ENCODE results near the gene TSPAN14. TPM values are rescaled to one million over a fixed set of nuclear protein-coding genes. Genes with fewer than 3 reads are reported as not detected.

TSPAN14 gene
- total and polyA plus RNA-seq, 4 donors: 19.9 to 36.8 (median 27.3) TPM

- no peak overlapping the region for H3K9ac ChIP-seq (ENCODE audit: low read depth in 1 of 2, low read length in 2 of 2)
- no peaks in the 10 kb centered on the region for H3K9me3 ChIP-seq (ENCODE audit: control insufficient read depth in 4 of 4, low read length in 3 of 4)
- WGBS: 94% methylated on average over 14 of the region's 14 CpGs
- no peaks in the 10 kb centered on the region for H3K27me3 ChIP-seq (ENCODE audit: control insufficient read depth in 4 of 4, insufficient read depth in 4 of 4, low read length in 3 of 4)
- TF ChIP-seq YY1 (IDR thresholded peaks at IDR 0.05): no peak
- DNase-seq (ENCODE audit: low spot score): no peak
- no peak overlapping the region for H3K27ac ChIP-seq (ENCODE audit: low read depth in 1 of 2, low read length in 2 of 2)
- peaks cover 12 to 40% (median 18%) of the 10 kb centered on the region in 4 donors for H3K36me3 ChIP-seq (ENCODE audit: control insufficient read depth in 4 of 4, insufficient read depth in 3 of 4, low read depth in 1 of 4, low read length in 3 of 4)
- peaks cover 0 to 2% (median 0%) of the 10 kb centered on the region in 4 donors for H3K4me1 ChIP-seq (ENCODE audit: control insufficient read depth in 4 of 4, insufficient read depth in 4 of 4, low read length in 3 of 4)
- H3K4me3 ChIP-seq (ENCODE audit: low read depth in 1 of 3, low read length in 3 of 3): no peak overlapping the region
These were observed 66.0 kb downstream of the TSPAN14 start for GRCh38 chr10:80519936-80520650.

DNA sequence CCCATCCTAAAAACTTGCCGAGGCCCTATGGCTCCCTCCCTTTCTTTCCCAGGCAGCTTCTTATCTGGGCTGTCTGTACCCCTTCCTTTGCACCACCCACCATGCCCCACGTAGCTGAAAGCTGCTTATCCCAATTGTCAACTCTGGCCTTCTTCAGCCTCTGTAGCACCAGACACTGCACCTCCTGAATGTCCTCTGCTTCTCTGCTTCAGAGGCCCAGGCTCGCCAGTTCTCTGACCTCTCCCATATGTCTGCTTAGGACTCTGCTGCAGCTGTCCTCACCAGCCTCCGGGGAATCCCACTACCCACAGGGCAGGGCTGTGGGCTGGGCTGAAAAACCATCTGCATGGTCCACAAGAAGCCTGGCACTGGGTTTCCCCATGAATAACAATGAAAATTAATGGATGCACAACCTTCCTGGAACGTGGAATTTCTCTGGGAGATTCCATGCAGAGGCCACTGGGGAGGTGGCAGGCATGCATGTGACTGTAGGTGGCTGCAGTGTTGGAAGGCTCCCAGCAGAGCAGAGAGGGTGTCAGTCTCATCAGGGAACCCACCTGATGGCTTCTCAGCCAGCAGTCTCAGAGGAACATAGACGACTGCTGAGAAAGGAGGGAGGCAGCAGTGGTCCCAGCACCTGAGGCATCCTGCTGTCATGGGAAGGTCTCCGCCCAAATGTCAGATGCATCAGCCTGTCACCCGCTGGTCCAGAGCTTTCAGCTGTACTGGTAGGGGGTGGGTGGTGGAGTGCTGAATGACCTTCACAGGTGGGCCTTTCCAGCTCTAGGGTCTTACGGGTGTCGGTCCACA, 66.8 kb downstream of the TSPAN14 start:
- WGBS: 91% methylated on average over 10 of the region's 10 CpGs
- TF ChIP-seq HNF4G (IDR thresholded peaks at IDR 0.05): no peak
- TF ChIP-seq, protein P1, sequence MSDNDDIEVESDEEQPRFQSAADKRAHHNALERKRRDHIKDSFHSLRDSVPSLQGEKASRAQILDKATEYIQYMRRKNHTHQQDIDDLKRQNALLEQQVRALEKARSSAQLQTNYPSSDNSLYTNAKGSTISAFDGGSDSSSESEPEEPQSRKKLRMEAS (IDR thresholded peaks at IDR 0.05): no peak
- no peak for DNase-seq (ENCODE audit: low spot score)
- peaks cover 12 to 38% (median 16%) of the 10 kb centered on the region in 4 donors for H3K36me3 ChIP-seq (ENCODE audit: control insufficient read depth in 4 of 4, insufficient read depth in 3 of 4, low read depth in 1 of 4, low read length in 3 of 4)
- H3K9me3 ChIP-seq (ENCODE audit: control insufficient read depth in 4 of 4, low read length in 3 of 4): no peaks in the 10 kb centered on the region
- H3K9ac ChIP-seq (ENCODE audit: low read depth in 1 of 2, low read length in 2 of 2): no peak overlapping the region
- H3K4me1 ChIP-seq (ENCODE audit: control insufficient read depth in 4 of 4, insufficient read depth in 4 of 4, low read length in 3 of 4): peaks cover 0 to 2% (median 0%) of the 10 kb centered on the region in 4 donors
- no peak overlapping the region for H3K27ac ChIP-seq (ENCODE audit: low read depth in 1 of 2, low read length in 2 of 2)
- no peaks in the 10 kb centered on the region for H3K27me3 ChIP-seq (ENCODE audit: control insufficient read depth in 4 of 4, insufficient read depth in 4 of 4, low read length in 3 of 4)
- H3K4me3 ChIP-seq (ENCODE audit: low read depth in 1 of 3, low read length in 3 of 3): no peak overlapping the region

GRCh38 chr10:80522756-80523363, 68.8 kb downstream of the TSPAN14 start:
- Histone ChIP-seq H3K9me3 (ENCODE audit: control insufficient read depth in 4 of 4, low read length in 3 of 4) (no peaks in the 10 kb centered on the region), H3K36me3 (ENCODE audit: control insufficient read depth in 4 of 4, insufficient read depth in 3 of 4, low read depth in 1 of 4, low read length in 3 of 4) (peaks cover 5 to 21% (median 12%) of the 10 kb centered on the region in 4 donors), H3K27me3 (ENCODE audit: control insufficient read depth in 4 of 4, insufficient read depth in 4 of 4, low read length in 3 of 4) (no peaks in the 10 kb centered on the region), H3K9ac (ENCODE audit: low read depth in 1 of 2, low read length in 2 of 2) (no peak overlapping the region), H3K27ac (ENCODE audit: low read depth in 1 of 2, low read length in 2 of 2) (no peak overlapping the region), H3K4me1 (ENCODE audit: control insufficient read depth in 4 of 4, insufficient read depth in 4 of 4, low read length in 3 of 4) (peaks cover 0 to 2% (median 0%) of the 10 kb centered on the region in 4 donors), H3K4me3 (ENCODE audit: low read depth in 1 of 3, low read length in 3 of 3) (no peak overlapping the region)
- DNase-seq (ENCODE audit: low spot score): no peak
- 87% methylated on average over 8 of the region's 8 CpGs for WGBS
- TF ChIP-seq HNF4G (IDR thresholded peaks at IDR 0.05) (no peak), NR2F2 (IDR thresholded peaks at IDR 0.05) (no peak), HNF4A (conservative IDR thresholded peaks at IDR 0.05) (no peak), RAD21 (IDR thresholded peaks at IDR 0.05) (no peak), GABPA (IDR thresholded peaks at IDR 0.05 in 1 of 2, conservative IDR thresholded peaks at IDR 0.05 in 1 of 2) (no peak), YY1 (IDR thresholded peaks at IDR 0.05) (no peak), TAF1 (conservative IDR thresholded peaks at IDR 0.05) (no peak), RXRA (IDR thresholded peaks at IDR 0.05) (no peak)
- TF ChIP-seq, protein P2, sequence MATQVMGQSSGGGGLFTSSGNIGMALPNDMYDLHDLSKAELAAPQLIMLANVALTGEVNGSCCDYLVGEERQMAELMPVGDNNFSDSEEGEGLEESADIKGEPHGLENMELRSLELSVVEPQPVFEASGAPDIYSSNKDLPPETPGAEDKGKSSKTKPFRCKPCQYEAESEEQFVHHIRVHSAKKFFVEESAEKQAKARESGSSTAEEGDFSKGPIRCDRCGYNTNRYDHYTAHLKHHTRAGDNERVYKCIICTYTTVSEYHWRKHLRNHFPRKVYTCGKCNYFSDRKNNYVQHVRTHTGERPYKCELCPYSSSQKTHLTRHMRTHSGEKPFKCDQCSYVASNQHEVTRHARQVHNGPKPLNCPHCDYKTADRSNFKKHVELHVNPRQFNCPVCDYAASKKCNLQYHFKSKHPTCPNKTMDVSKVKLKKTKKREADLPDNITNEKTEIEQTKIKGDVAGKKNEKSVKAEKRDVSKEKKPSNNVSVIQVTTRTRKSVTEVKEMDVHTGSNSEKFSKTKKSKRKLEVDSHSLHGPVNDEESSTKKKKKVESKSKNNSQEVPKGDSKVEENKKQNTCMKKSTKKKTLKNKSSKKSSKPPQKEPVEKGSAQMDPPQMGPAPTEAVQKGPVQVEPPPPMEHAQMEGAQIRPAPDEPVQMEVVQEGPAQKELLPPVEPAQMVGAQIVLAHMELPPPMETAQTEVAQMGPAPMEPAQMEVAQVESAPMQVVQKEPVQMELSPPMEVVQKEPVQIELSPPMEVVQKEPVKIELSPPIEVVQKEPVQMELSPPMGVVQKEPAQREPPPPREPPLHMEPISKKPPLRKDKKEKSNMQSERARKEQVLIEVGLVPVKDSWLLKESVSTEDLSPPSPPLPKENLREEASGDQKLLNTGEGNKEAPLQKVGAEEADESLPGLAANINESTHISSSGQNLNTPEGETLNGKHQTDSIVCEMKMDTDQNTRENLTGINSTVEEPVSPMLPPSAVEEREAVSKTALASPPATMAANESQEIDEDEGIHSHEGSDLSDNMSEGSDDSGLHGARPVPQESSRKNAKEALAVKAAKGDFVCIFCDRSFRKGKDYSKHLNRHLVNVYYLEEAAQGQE (IDR thresholded peaks at IDR 0.05): no peak
